HepG2 (cell line): ENCODE measurements around the gene PCDHGA2. TPM values are rescaled to one million over a fixed set of nuclear protein-coding genes. Genes with fewer than 3 reads are reported as not detected.

Experiments
- AGO2 ChIP-seq: fragments of 200-400 bp; formaldehyde crosslinking; optimal IDR thresholded peaks from 2 replicates; pipeline ENCODE3; 2017; ENCODE audit warnings: mild to moderate bottlenecking, low read depth, low read length, moderate library complexity
- ATRX ChIP-seq: sonication (generic); formaldehyde crosslinking; IDR thresholded peaks from 2 replicates; pipeline ENCODE4 v1.4.0; 2020; ENCODE audit warnings: missing genetic modification reagents, borderline replicate concordance
- ELF4 ChIP-seq: sonication (generic); formaldehyde crosslinking; IDR thresholded peaks from 2 replicates; pipeline ENCODE4 v1.5.0; 2020; ENCODE audit warnings: missing genetic modification reagents, mild to moderate bottlenecking, moderate library complexity, borderline replicate concordance
- FOXK2 ChIP-seq: fragments of 450-650 bp; IDR thresholded peaks from 2 replicates; pipeline ENCODE4 v1.6.1; 2016
- GLI4 ChIP-seq: sonication (generic); formaldehyde crosslinking; IDR thresholded peaks from 2 replicates; pipeline ENCODE4 v1.5.1; 2020; ENCODE audit warnings: missing genetic modification reagents, mild to moderate bottlenecking, moderate library complexity, borderline replicate concordance
- HDAC1 ChIP-seq: sonication (generic); formaldehyde crosslinking; IDR thresholded peaks from 2 replicates; pipeline ENCODE4 v1.5.1; 2020; ENCODE audit warnings: mild to moderate bottlenecking, missing genetic modification reagents
- KDM1A ChIP-seq: IDR thresholded peaks from 2 replicates; pipeline ENCODE4 v1.6.1; 2016; ENCODE audit warnings: missing compliant biosample characterization
- KLF13 ChIP-seq: sonication (generic); formaldehyde crosslinking; IDR thresholded peaks from 2 replicates; pipeline ENCODE4 v1.4.0; 2020; ENCODE audit warnings: mild to moderate bottlenecking, missing genetic modification reagents
- MED8 ChIP-seq: sonication (generic); formaldehyde crosslinking; IDR thresholded peaks from 2 replicates; pipeline ENCODE4 v1.8.1; 2023; ENCODE audit warnings: mild to moderate bottlenecking, missing genetic modification reagents; ENCODE audit not compliant: insufficient replicate concordance
- MLLT10 ChIP-seq: sonication (generic); formaldehyde crosslinking; IDR thresholded peaks from 2 replicates; pipeline ENCODE4 v1.4.0; 2020; ENCODE audit warnings: missing genetic modification reagents
- NCOA1 ChIP-seq: sonication (generic); formaldehyde crosslinking; IDR thresholded peaks from 2 replicates; pipeline ENCODE4 v1.9.0; 2021; ENCODE audit warnings: missing genetic modification reagents
- NFIC ChIP-seq: IDR thresholded peaks from 2 replicates; pipeline ENCODE4 v1.6.1; 2012; ENCODE audit warnings: mild to moderate bottlenecking, low read length, inconsistent platforms
- RBM39 ChIP-seq: fragments of 200-400 bp; formaldehyde crosslinking; IDR thresholded peaks from one replicate; pipeline ENCODE4 v1.6.1; 2018; ENCODE audit warnings: antibody characterized with exemption, mild to moderate bottlenecking, low read depth, low read length; ENCODE audit not compliant: poor library complexity, severe bottlenecking
- ZNF549 ChIP-seq: sonication (generic); formaldehyde crosslinking; IDR thresholded peaks from 2 replicates; pipeline ENCODE4 v1.5.0; 2020; ENCODE audit warnings: missing genetic modification reagents
- polyA plus RNA-seq, 8 experiments: library from polyadenylated mRNA; depleted of rRNA in 3 of 8; stranded (reverse) in 7 of 8; unstranded in 1 of 8; fragments of >200 nt; fragmentation: Illumina TruSeq in 4 of 8; extraction: Trizol in 4 of 8; gene quantifications; 2 replicates each; pipeline versions ENCODE4 v1.2.1 to v1.2.3, GENCODE V29; 2011 to 2016; ENCODE audit warnings: low read depth in 4 of 8, missing spikeins in 1 of 8, mixed read lengths in 1 of 8; ENCODE audit not compliant: insufficient read depth in 1 of 8
- total RNA-seq, 5 experiments: library from RNA; depleted of rRNA; stranded (reverse); fragments of >200 nt; fragmentation: Illumina TruSeq; extraction: Trizol; gene quantifications; 2 replicates each; pipeline ENCODE4 v1.2.3, GENCODE V29; 2016; ENCODE audit warnings: low read depth in 1 of 5
- TF ChIP-seq, protein P1 (sequence below): IDR thresholded peaks from 2 replicates; pipeline ENCODE4 v1.6.1; 2016; ENCODE audit warnings: low read depth
- TF ChIP-seq, protein P2 (sequence below): sonication (generic); formaldehyde crosslinking; IDR thresholded peaks from 2 replicates; pipeline ENCODE4 v1.8.1; 2022; ENCODE audit warnings: mild to moderate bottlenecking, missing genetic modification reagents
- TF ChIP-seq, protein P3 (sequence below): sonication (generic); formaldehyde crosslinking; conservative IDR thresholded peaks from 2 replicates; pipeline ENCODE4 v1.4.0; 2020; ENCODE audit warnings: missing genetic modification reagents
- TF ChIP-seq, protein P4 (sequence below): sonication (generic); formaldehyde crosslinking; IDR thresholded peaks from 2 replicates; pipeline ENCODE4 v1.4.0; 2020; ENCODE audit warnings: low read depth, mild to moderate bottlenecking, missing genetic modification reagents
- TF ChIP-seq, protein P5 (sequence below): sonication (generic); formaldehyde crosslinking; IDR thresholded peaks from 2 replicates; pipeline ENCODE4 v1.4.0; 2020; ENCODE audit warnings: missing genetic modification reagents, mild to moderate bottlenecking, borderline replicate concordance

The PCDHGA2 gene
- total and polyA plus RNA-seq, 2 of the 13 experiments (the other 11 are each of a cell fraction or from before 2014, with no cell fraction given), result 0.04 to 0.11 TPM

DNA sequence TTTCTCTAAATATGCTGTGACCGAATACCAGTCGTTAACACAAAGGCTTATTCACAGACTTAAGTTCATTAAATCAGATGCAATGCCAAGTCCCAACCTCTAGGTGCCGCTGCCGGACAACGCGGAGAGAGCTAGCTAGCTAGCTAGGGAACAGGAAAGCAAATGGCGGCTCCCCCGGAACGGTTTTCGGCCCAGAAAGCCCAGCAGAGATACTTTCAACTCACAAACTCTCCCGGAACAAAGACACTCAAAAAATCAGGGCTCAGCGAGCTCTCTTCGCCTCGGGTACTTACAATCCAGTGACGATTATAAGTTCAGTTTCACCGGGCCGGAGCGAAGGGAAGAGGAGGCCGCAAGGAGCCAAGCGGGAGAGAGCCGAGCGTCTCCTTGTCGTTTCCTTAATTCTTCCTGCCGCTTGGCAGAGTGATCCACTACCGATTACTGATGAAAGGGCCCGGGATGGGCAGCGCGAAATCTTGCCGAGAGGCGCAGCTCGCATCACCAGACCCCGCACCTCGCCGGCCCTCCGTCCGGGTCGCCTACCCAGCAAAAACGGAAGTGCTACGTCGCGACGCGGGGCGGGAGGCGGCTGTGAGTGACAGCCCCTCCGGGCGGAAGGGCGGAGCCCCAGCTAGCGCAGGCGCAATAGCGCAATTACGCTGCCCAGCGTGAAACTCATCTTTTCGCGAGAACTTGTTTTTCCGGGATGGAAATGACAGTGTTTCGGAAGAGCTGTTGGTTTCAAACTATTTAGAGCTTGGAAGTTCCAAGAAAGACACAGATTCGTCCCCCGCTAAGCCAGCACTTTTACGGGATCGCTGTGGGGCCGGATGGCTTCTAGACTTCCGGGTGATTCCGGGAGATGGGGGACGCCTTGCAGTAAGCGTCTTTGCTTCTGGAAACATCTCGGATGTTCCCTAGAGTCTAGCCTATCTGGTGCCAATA lies 18.1 kb upstream of the PCDHGA2 start, which contains the start of gene TAF7 (continued):
- TF ChIP-seq, protein P1, sequence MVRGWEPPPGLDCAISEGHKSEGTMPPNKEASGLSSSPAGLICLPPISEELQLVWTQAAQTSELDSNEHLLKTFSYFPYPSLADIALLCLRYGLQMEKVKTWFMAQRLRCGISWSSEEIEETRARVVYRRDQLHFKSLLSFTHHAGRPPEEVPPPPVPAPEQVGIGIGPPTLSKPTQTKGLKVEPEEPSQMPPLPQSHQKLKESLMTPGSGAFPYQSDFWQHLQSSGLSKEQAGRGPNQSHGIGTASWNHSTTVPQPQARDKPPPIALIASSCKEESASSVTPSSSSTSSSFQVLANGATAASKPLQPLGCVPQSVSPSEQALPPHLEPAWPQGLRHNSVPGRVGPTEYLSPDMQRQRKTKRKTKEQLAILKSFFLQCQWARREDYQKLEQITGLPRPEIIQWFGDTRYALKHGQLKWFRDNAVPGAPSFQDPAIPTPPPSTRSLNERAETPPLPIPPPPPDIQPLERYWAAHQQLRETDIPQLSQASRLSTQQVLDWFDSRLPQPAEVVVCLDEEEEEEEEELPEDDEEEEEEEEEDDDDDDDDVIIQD (CRISPR knock-in tag), result no peak
- TF ChIP-seq ZNF549 (CRISPR knock-in tag) (no peak), FOXK2 (no peak), KDM1A (CRISPR knock-in tag) (no peak), KLF13 (CRISPR knock-in tag) (no peak), NFIC (no peak), NCOA1 (CRISPR knock-in tag) (peak; percentile 66; the same call in 1 of the 2 replicates), MED8 (CRISPR knock-in tag) (peak; percentile 73), ELF4 (CRISPR knock-in tag) (peak; percentile 77; the same call in 1 of the 2 replicates), AGO2 (peak; percentile 28), MLLT10 (CRISPR knock-in tag) (no peak), ATRX (CRISPR knock-in tag) (no peak), GLI4 (CRISPR knock-in tag) (peak; percentile 86; the same call in 1 of the 2 replicates), HDAC1 (CRISPR knock-in tag) (peak; percentile 59), RBM39 (peak; percentile 63)
- TF ChIP-seq, protein P2, sequence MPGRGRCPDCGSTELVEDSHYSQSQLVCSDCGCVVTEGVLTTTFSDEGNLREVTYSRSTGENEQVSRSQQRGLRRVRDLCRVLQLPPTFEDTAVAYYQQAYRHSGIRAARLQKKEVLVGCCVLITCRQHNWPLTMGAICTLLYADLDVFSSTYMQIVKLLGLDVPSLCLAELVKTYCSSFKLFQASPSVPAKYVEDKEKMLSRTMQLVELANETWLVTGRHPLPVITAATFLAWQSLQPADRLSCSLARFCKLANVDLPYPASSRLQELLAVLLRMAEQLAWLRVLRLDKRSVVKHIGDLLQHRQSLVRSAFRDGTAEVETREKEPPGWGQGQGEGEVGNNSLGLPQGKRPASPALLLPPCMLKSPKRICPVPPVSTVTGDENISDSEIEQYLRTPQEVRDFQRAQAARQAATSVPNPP (CRISPR knock-in tag), result peak; percentile 51; the same call in 1 of the 2 replicates
- TF ChIP-seq, protein P3, sequence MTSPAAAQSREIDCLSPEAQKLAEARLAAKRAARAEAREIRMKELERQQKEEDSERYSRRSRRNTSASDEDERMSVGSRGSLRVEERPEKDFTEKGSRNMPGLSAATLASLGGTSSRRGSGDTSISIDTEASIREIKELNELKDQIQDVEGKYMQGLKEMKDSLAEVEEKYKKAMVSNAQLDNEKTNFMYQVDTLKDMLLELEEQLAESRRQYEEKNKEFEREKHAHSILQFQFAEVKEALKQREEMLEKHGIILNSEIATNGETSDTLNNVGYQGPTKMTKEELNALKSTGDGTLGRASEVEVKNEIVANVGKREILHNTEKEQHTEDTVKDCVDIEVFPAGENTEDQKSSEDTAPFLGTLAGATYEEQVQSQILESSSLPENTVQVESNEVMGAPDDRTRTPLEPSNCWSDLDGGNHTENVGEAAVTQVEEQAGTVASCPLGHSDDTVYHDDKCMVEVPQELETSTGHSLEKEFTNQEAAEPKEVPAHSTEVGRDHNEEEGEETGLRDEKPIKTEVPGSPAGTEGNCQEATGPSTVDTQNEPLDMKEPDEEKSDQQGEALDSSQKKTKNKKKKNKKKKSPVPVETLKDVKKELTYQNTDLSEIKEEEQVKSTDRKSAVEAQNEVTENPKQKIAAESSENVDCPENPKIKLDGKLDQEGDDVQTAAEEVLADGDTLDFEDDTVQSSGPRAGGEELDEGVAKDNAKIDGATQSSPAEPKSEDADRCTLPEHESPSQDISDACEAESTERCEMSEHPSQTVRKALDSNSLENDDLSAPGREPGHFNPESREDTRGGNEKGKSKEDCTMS (CRISPR knock-in tag), result no peak
- TF ChIP-seq, protein P4, sequence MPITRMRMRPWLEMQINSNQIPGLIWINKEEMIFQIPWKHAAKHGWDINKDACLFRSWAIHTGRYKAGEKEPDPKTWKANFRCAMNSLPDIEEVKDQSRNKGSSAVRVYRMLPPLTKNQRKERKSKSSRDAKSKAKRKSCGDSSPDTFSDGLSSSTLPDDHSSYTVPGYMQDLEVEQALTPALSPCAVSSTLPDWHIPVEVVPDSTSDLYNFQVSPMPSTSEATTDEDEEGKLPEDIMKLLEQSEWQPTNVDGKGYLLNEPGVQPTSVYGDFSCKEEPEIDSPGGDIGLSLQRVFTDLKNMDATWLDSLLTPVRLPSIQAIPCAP, result no peak
- TF ChIP-seq, protein P5, sequence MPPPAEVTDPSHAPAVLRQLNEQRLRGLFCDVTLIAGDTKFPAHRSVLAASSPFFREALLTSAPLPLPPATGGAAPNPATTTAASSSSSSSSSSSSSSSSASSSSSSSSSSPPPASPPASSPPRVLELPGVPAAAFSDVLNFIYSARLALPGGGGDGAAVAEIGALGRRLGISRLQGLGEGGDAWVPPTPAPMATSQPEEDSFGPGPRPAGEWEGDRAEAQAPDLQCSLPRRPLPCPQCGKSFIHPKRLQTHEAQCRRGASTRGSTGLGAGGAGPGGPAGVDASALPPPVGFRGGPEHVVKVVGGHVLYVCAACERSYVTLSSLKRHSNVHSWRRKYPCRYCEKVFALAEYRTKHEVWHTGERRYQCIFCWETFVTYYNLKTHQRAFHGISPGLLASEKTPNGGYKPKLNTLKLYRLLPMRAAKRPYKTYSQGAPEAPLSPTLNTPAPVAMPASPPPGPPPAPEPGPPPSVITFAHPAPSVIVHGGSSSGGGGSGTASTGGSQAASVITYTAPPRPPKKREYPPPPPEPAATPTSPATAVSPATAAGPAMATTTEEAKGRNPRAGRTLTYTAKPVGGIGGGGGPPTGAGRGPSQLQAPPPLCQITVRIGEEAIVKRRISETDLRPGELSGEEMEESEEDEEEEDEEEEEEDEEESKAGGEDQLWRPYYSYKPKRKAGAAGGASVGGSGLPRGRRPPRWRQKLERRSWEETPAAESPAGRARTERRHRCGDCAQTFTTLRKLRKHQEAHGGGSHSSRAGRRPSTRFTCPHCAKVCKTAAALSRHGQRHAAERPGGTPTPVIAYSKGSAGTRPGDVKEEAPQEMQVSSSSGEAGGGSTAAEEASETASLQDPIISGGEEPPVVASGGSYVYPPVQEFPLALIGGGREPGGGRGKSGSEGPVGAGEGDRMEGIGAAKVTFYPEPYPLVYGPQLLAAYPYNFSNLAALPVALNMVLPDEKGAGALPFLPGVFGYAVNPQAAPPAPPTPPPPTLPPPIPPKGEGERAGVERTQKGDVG (CRISPR knock-in tag), result peak; percentile 74; the same call in 1 of the 2 replicates
